ENCODE measurements around the gene PUS1. TPM values are rescaled to one million over a fixed set of nuclear protein-coding genes. Genes with fewer than 3 reads are reported as not detected.

The PUS1 gene
- total and polyA plus RNA-seq, 2 of the 4 experiments (the other 2 are of a cell fraction), result 14.0 to 36.7 TPM

- no peak overlapping the region for H2AK9ac ChIP-seq (replicated peaks; ENCODE audit: low read depth, low read length, poor library complexity)
- dilution Hi-C loops (cut with HindIII; ENCODE audit: low sequenced_read_pairs, unreplicated experiment), result no loop called here
- H3K79me1 ChIP-seq (ENCODE audit: low read depth in 1 of 2, low read length in 2 of 2), result peaks cover 19 to 78% of the 10 kb centered on the region in 2 experiments
- no peak overlapping the region for H3K4me3 ChIP-seq (ENCODE audit: insufficient read depth, low read depth, low read length)
- 100% methylated on average over 3 of the region's 30 CpGs; no CpG with 5 or more reads in 1 of the 2 experiments for WGBS, 2 experiments (ENCODE audit: extremely low coverage in 2 of 2, insufficient read length in 1 of 2)
- no peak overlapping the region for H3K4ac ChIP-seq (ENCODE audit: low read depth, low read length)
- TF ChIP-seq SMC3 (IDR thresholded peaks at IDR 0.05; ENCODE audit: low read depth, low read length) (no peak), NFE2L2 (IDR thresholded peaks at IDR 0.05; ENCODE audit: low read depth, low read length) (no peak), CTCF (conservative IDR thresholded peaks at IDR 0.05; ENCODE audit: low read depth, low read length) (no peak), RAD21 (IDR thresholded peaks at IDR 0.05; ENCODE audit: low read length) (no peak), CEBPB (IDR thresholded peaks at IDR 0.05; ENCODE audit: low read depth, low read length) (no peak), FOS (IDR thresholded peaks at IDR 0.05; ENCODE audit: low read depth, low read length) (no peak), MAFK (IDR thresholded peaks at IDR 0.05; ENCODE audit: low read depth, low read length) (no peak), BHLHE40 (IDR thresholded peaks at IDR 0.05; ENCODE audit: low read depth, low read length) (no peak)
- no peak overlapping the region for H3K18ac ChIP-seq (ENCODE audit: low read depth, low read length)
- ATAC-seq (ENCODE audit: low read depth), result no peak
- CTCF ChIA-PET, result no interaction called here
- H3K23ac ChIP-seq (ENCODE audit: low read depth, low read length), result no peak overlapping the region
- no peak overlapping the region for H3K56ac ChIP-seq (ENCODE audit: extremely low read depth, insufficient read depth, low read length)
- peak overlapping the region; percentile 14 for H2AFZ ChIP-seq (replicated peaks; ENCODE audit: low read length, poor library complexity)
- H3K27me3 ChIP-seq (ENCODE audit: control insufficient read depth, insufficient read depth, low read length), result no peaks in the 10 kb centered on the region
- no peak overlapping the region for H3K27ac ChIP-seq (ENCODE audit: insufficient read depth, low read length)
- H3K9ac ChIP-seq (ENCODE audit: low read depth, low read length), result no peak overlapping the region
- no peak overlapping the region for H2AK5ac ChIP-seq (ENCODE audit: low read depth, low read length)
- intact Hi-C loops (cut with micrococcal nuclease), result no loop called here
- peaks cover 11% of the 10 kb centered on the region; the same call in 1 of the 2 replicates for H3K9me1 ChIP-seq (ENCODE audit: insufficient read depth, low read length)
- H3K4me2 ChIP-seq (ENCODE audit: low read depth, low read length), result no peak overlapping the region
- no peak overlapping the region for H2BK15ac ChIP-seq (ENCODE audit: low read depth, low read length)
- in situ Hi-C loops (cut with MboI; ENCODE audit: low sequenced_read_pairs), result no loop called here
- H3K36me3 ChIP-seq (ENCODE audit: control insufficient read depth, insufficient read depth, low read length), result peaks cover 23% of the 10 kb centered on the region; the same call in 1 of the 2 replicates
- no peak overlapping the region for H4K91ac ChIP-seq (ENCODE audit: insufficient read depth, low read depth, low read length)
- no peak overlapping the region for H2BK20ac ChIP-seq (ENCODE audit: low read depth, low read length)
- POLR2A ChIA-PET (ENCODE audit: unreplicated experiment), result interaction anchor here (0.5 kb wide), 1 partner anchor 10 kb away, joined by 3 read pairs; no protein-coding TSS in a partner anchor
- H3K4me1 ChIP-seq (ENCODE audit: control insufficient read depth, insufficient read depth, low read length), result peaks cover 3% of the 10 kb centered on the region
- no peak overlapping the region for H2BK120ac ChIP-seq (ENCODE audit: low read depth, low read length)
- H2BK5ac ChIP-seq (ENCODE audit: low read depth, low read length, poor library complexity, severe bottlenecking), result no peak overlapping the region
- H4K5ac ChIP-seq (ENCODE audit: low read depth, low read length), result no peak overlapping the region
- no peaks in the 10 kb centered on the region for H3K9me3 ChIP-seq (ENCODE audit: control insufficient read depth, insufficient read depth, low read length)
- peaks cover 59% of the 10 kb centered on the region for H4K20me1 ChIP-seq (ENCODE audit: insufficient read depth, low read length)
- H3K14ac ChIP-seq (replicated peaks; ENCODE audit: low read depth, low read length), result no peak overlapping the region
- H4K8ac ChIP-seq (ENCODE audit: low read depth in 2 of 2, low read length in 2 of 2), result no peak overlapping the region
- BruUV-seq (replicated peaks), result no TSS peak
- no peak for DNase-seq
Measured at GRCh38 chr12:131901431-131902331, 27.4 kb upstream of the PUS1 start.

Data from IMR-90 (cell line).